ENCODE results near the gene DMD. TPM values are rescaled to one million over a fixed set of nuclear protein-coding genes. Genes with fewer than 3 reads are reported as not detected.
A peak's percentile ranks its signal among the peaks of the same experiment; 100 is the strongest.

The DMD gene
- total RNA-seq, 1 donor: 32.4 TPM

DNA sequence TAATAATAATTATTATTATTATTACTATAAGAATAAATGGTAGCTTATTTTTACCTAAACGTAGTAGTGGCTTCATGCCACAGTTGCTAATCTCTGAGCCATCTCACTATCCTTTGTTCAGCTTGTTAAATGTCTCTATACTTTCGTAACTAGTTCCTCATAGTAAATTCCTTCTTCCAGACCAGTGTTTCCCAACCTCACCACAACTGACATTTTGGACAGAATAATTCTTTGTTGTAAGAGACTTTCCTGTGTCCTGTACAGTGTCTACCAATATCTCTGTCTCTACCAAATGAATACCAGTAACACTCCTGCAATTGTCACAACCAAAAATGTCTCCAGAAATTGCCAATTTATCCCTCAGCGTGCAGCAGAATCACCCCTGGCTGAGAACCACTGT lies 1040.9 kb downstream of the DMD start:
- TF ChIP-seq, protein P1, sequence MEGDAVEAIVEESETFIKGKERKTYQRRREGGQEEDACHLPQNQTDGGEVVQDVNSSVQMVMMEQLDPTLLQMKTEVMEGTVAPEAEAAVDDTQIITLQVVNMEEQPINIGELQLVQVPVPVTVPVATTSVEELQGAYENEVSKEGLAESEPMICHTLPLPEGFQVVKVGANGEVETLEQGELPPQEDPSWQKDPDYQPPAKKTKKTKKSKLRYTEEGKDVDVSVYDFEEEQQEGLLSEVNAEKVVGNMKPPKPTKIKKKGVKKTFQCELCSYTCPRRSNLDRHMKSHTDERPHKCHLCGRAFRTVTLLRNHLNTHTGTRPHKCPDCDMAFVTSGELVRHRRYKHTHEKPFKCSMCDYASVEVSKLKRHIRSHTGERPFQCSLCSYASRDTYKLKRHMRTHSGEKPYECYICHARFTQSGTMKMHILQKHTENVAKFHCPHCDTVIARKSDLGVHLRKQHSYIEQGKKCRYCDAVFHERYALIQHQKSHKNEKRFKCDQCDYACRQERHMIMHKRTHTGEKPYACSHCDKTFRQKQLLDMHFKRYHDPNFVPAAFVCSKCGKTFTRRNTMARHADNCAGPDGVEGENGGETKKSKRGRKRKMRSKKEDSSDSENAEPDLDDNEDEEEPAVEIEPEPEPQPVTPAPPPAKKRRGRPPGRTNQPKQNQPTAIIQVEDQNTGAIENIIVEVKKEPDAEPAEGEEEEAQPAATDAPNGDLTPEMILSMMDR (IDR thresholded peaks at IDR 0.05; ENCODE audit: insufficient read depth, low read depth, low read length): no peak
- DNase-seq (ENCODE audit: low read depth): no peak

GRCh38 chrX:32155044-32155638 lies 1056.2 kb downstream of the DMD start:
- DNase-seq (ENCODE audit: low read depth): no peak
- TF ChIP-seq, protein P1 (IDR thresholded peaks at IDR 0.05; ENCODE audit: insufficient read depth, low read depth, low read length): no peak
- no peak overlapping the region for H3K4me3 ChIP-seq (ENCODE audit: low read depth, low read length)

More for the DNA sequence above, 1040.9 kb downstream of the DMD start:
- H3K4me3 ChIP-seq (ENCODE audit: low read depth, low read length): no peak overlapping the region

GRCh38 chrX:32153585-32153984 lies 1057.8 kb downstream of the DMD start:
- no peak overlapping the region for H3K4me3 ChIP-seq (ENCODE audit: low read depth, low read length)
- TF ChIP-seq, protein P1 (IDR thresholded peaks at IDR 0.05; ENCODE audit: insufficient read depth, low read depth, low read length): no peak
- DNase-seq (ENCODE audit: low read depth): no peak

DNA sequence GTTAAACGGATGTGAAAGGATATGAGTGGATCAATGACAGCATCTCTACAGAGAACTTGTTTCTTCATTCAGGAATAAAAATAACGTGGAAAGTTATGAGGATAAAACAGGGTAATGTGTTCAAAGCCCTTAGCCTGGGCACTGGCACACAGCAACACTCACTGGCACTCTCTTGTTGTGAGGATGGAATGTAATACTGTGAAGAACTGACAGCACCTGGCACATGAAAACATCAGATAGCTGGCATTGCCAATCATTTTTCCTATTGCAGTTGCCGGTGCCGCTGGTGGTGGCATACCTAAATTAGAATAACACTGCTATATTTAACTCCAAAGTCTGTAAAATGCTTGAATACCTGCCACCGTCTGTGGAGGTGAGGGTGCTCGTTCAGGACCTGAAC lies 1061.2 kb downstream of the DMD start:
- no peak for DNase-seq (ENCODE audit: low read depth)
- TF ChIP-seq, protein P1 (IDR thresholded peaks at IDR 0.05; ENCODE audit: insufficient read depth, low read depth, low read length): no peak
- H3K4me3 ChIP-seq (ENCODE audit: low read depth, low read length): no peak overlapping the region

DNA sequence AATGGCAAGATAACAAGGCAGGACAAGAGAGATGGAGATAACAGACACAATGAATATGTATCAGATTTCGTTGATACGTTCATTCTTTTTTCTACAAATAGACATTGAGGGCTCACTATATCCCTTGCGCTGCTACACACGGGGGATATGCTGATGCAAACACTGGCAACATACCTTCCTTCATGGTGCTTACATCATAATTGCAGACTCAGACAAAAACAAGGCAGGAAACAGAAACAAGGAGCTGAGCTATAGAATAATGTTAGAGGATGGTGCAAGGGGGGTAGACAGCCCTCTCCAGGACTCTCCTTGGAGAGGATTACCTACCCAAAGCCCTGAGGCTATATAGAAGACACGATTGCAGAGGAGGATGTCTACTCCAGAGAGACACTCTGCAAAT lies 1069.5 kb downstream of the DMD start:
- DNase-seq (ENCODE audit: low read depth): no peak
- TF ChIP-seq, protein P1 (IDR thresholded peaks at IDR 0.05; ENCODE audit: insufficient read depth, low read depth, low read length): no peak
- no peak overlapping the region for H3K4me3 ChIP-seq (ENCODE audit: low read depth, low read length)

DNA sequence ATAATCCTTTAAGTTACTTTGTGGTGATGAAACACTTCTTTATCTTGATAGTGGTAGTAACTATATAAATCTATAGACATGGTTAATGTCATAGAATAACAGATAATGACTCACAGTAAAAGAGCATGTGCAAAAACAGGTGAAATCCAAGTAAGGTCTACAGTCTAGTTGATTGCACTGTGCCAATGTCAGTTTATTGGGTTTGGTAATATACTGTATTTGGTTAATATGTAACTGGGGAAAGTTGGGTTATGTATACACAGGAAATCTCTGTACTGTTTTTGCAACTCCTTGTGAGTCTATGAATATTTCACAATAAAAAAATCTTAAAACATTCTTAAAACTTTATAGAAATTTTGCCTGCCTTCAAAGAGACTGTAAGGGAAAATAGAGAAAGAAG lies 1071.9 kb downstream of the DMD start:
- DNase-seq (ENCODE audit: low read depth): no peak
- TF ChIP-seq, protein P1 (IDR thresholded peaks at IDR 0.05; ENCODE audit: insufficient read depth, low read depth, low read length): no peak
- no peak overlapping the region for H3K4me3 ChIP-seq (ENCODE audit: low read depth, low read length)

- peak; percentile 0 for DNase-seq (ENCODE audit: low read depth)
- H3K4me3 ChIP-seq (ENCODE audit: low read depth, low read length): no peak overlapping the region
- TF ChIP-seq, protein P1 (IDR thresholded peaks at IDR 0.05; ENCODE audit: insufficient read depth, low read depth, low read length): no peak
Observed at GRCh38 chrX:32137525-32137924, 1073.8 kb downstream of the DMD start.
